CD4-positive, alpha-beta T cell treated with Interleukin-12 subunit alpha and Interleukin-12 subunit beta, for 1 hour (primary cell): Measurements from ENCODE around the gene BRD1.
"Not testable (repeated sequence)": the region's sequence is repeated elsewhere in the genome, so short reads cannot be mapped to it uniquely, and the experiment has no call there.

Experiments used
- DNase-seq: peaks from one replicate; pipeline ENCODE4 v3.0.0-alpha.2; 2020

BRD1 gene

GRCh38 chr22:49781886-49782285, 45.8 kb downstream of the BRD1 start:
- DNase-seq = not testable (repeated sequence)

- DNase-seq = no peak
These were observed 46.3 kb downstream of the BRD1 start for GRCh38 chr22:49781289-49781782.

GRCh38 chr22:49780698-49781288, 46.9 kb downstream of the BRD1 start:
- no peak for DNase-seq

- no peak for DNase-seq
These were observed 47.6 kb downstream of the BRD1 start for GRCh38 chr22:49779853-49780697.

GRCh38 chr22:49779211-49779610, 48.5 kb downstream of the BRD1 start:
- DNase-seq = no peak

- DNase-seq = no peak
These were observed 50.0 kb downstream of the BRD1 start for GRCh38 chr22:49777569-49778249.

- DNase-seq = no peak
These were observed 50.8 kb downstream of the BRD1 start for GRCh38 chr22:49776891-49777290.

GRCh38 chr22:49775867-49776511, 51.7 kb downstream of the BRD1 start:
- DNase-seq = no peak

- DNase-seq = no peak
These were observed 52.3 kb downstream of the BRD1 start for GRCh38 chr22:49775191-49775866.

GRCh38 chr22:49774499-49775151, 53.0 kb downstream of the BRD1 start:
- no peak for DNase-seq

GRCh38 chr22:49774046-49774445, 53.6 kb downstream of the BRD1 start:
- DNase-seq = no peak

GRCh38 chr22:49773531-49773930, 54.1 kb downstream of the BRD1 start:
- no peak for DNase-seq

- DNase-seq = no peak
These were observed 55.0 kb downstream of the BRD1 start for GRCh38 chr22:49772692-49773091.

- no peak for DNase-seq
These were observed 56.2 kb downstream of the BRD1 start for GRCh38 chr22:49771266-49772065.

GRCh38 chr22:49770547-49771265, 57.0 kb downstream of the BRD1 start:
- no peak for DNase-seq

GRCh38 chr22:49769691-49770546, 57.8 kb downstream of the BRD1 start:
- no peak for DNase-seq

GRCh38 chr22:49768951-49769690, 58.6 kb downstream of the BRD1 start:
- no peak for DNase-seq

GRCh38 chr22:49768077-49768910, 59.4 kb downstream of the BRD1 start:
- no peak for DNase-seq
